ENCODE data around the gene EFCAB9. TPM values are rescaled to one million over a fixed set of nuclear protein-coding genes. Genes with fewer than 3 reads are reported as not detected.

The EFCAB9 gene
- total RNA-seq, 4 donors from 2014 or later: not detected

DNA sequence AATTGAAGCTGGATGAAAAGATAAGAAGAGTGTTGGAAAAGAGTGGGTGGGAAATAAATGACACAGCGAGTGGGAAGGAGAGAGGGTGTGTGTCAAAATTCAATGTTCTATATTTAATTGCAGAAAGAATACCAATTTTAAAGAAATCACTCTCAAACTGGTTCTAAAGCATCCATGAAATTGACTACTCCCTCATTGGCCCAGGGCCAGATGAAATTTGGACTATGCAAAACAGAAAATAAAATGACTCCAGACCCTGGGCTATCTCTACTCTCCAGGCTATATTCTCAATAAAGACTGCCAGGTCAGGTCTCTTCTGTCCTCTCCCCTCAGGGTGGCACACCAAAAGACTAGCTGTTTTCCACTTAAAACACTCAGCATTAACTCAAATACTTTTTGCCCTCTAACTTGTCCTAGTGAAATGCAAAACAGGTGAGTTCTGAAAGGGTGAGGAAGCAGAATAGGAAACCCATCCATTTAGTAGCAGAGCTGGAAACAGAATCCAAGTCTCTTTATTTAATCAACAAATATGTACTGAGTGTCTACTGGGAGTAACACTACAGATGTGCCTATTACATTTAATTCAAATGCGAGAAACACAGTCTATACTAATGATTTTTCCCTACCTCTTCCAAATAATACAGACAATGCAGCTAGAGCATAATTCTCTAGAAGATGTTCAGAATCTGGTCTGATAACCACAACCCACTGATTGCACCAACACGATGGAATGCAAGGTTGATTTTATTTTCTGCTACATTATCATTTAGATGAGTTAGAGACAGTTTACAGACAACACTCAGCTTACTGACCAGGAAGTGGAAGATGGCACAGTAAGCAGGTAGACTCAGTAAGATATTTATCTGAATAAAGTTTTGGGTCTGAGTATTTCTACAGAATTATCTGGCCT is 42.1 kb downstream of the EFCAB9 start:
- intact Hi-C loops (cut with DNase I; ENCODE audit: low total_unique reads): no loop called here
- DNase-seq: no peak
- no peak overlapping the region for H3K27ac ChIP-seq
- H3K36me3 ChIP-seq: no peaks in the 10 kb centered on the region
- H3K27me3 ChIP-seq: no peaks in the 10 kb centered on the region
- no peaks in the 10 kb centered on the region for H3K9me3 ChIP-seq
- no peaks in the 10 kb centered on the region for H3K4me1 ChIP-seq
- TF ChIP-seq, protein P1, sequence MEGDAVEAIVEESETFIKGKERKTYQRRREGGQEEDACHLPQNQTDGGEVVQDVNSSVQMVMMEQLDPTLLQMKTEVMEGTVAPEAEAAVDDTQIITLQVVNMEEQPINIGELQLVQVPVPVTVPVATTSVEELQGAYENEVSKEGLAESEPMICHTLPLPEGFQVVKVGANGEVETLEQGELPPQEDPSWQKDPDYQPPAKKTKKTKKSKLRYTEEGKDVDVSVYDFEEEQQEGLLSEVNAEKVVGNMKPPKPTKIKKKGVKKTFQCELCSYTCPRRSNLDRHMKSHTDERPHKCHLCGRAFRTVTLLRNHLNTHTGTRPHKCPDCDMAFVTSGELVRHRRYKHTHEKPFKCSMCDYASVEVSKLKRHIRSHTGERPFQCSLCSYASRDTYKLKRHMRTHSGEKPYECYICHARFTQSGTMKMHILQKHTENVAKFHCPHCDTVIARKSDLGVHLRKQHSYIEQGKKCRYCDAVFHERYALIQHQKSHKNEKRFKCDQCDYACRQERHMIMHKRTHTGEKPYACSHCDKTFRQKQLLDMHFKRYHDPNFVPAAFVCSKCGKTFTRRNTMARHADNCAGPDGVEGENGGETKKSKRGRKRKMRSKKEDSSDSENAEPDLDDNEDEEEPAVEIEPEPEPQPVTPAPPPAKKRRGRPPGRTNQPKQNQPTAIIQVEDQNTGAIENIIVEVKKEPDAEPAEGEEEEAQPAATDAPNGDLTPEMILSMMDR (IDR thresholded peaks at IDR 0.05): no peak
- no peak for TF ChIP-seq POLR2A (IDR thresholded peaks at IDR 0.05)
- no peak overlapping the region for H3K4me3 ChIP-seq

DNA sequence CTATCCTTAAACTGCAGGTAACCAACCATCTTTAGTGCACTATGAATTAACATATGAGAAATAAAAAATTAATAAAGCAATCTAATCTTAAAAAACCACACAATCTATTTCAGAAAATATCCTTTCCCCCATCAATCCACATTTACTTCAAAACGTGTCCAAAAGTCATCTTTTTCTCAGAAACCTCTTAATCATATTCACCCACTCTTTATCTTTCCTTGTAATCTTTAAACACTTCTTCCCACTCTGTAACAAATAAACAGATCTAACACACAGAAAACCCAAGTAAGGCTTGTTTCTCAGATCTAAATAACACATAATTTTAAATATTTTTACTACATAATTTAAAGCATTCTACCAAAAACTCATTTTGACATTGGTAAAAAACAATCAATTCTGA is 44.4 kb downstream of the EFCAB9 start:
- TF ChIP-seq, protein P1 (IDR thresholded peaks at IDR 0.05): no peak
- no peak for TF ChIP-seq POLR2A (IDR thresholded peaks at IDR 0.05)
- H3K27ac ChIP-seq: no peak overlapping the region
- H3K4me3 ChIP-seq: no peak overlapping the region
- no peaks in the 10 kb centered on the region for H3K4me1 ChIP-seq
- intact Hi-C loops (cut with DNase I; ENCODE audit: low total_unique reads): no loop called here
- no peaks in the 10 kb centered on the region for H3K9me3 ChIP-seq
- no peaks in the 10 kb centered on the region for H3K36me3 ChIP-seq
- no peak for DNase-seq
- H3K27me3 ChIP-seq: no peaks in the 10 kb centered on the region

DNA sequence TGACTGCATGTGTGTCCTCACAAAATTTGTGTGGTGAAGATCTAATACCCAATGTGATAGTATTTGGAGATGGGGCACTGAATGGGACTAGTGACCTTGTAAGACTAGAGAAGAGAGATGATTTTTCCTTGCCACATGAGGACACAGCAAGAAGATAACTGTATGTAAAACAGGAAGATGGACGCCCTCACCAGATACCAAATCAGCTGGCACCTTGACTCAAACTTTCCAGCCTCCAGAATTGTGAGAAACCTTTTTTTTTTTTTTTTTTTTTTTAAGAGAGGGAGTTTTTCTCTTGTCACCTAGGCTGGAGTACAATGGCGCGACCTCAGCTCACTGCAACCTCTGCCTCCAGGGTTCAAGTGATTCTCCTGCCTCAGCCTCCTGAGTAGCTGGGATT is 49.3 kb downstream of the EFCAB9 start:
- Histone ChIP-seq H3K36me3 (no peaks in the 10 kb centered on the region), H3K27ac (no peak overlapping the region), H3K4me3 (no peak overlapping the region), H3K9me3 (no peaks in the 10 kb centered on the region), H3K27me3 (no peaks in the 10 kb centered on the region), H3K4me1 (no peaks in the 10 kb centered on the region)
- intact Hi-C loops (cut with DNase I; ENCODE audit: low total_unique reads): no loop called here
- TF ChIP-seq POLR2A (IDR thresholded peaks at IDR 0.05): no peak
- TF ChIP-seq, protein P1 (IDR thresholded peaks at IDR 0.05): no peak
- DNase-seq: no peak

DNA sequence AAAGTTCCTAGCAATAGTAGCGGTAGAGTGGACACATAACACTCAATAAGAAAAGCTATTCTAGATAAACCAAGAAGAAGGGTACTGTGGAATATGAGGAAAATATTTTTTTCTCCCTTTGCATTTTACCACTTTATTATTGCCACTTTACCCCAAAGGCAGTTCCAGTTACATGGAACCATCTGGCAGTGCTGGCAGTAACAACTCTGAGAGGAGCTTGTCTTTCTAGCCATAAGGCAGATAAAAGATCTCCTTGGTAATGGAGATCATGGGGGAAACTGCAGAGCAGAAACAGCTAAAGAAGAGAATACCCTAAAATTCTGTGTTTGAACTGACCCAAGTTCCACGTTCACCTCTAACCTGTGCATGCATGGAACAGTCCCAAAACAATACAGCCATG is 51.1 kb downstream of the EFCAB9 start:
- Histone ChIP-seq H3K9me3 (no peaks in the 10 kb centered on the region), H3K4me1 (no peaks in the 10 kb centered on the region), H3K36me3 (no peaks in the 10 kb centered on the region), H3K27ac (no peak overlapping the region), H3K27me3 (no peaks in the 10 kb centered on the region), H3K4me3 (no peak overlapping the region)
- no peak for DNase-seq
- TF ChIP-seq POLR2A (IDR thresholded peaks at IDR 0.05): no peak
- TF ChIP-seq, protein P1 (IDR thresholded peaks at IDR 0.05): no peak
- intact Hi-C loops (cut with DNase I; ENCODE audit: low total_unique reads): no loop called here

DNA sequence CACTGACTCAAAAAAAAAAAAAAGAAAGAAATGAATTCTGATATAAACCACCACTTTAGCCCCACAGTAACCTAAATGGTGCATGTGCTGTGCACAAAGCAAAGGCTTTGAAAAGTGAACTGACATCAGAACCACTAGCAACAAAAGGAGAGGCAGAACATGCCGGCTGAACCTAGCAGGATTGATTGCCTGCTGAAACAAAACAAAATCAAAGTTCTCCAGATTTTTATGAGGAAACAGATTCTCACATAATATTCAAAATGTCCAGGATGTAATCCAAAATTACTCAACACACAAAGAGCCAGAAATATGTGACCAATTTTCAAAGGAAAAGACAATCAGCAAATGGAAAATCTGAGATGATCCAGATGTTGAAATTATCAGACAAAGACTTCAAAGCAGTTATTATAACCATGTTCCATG is 51.7 kb downstream of the EFCAB9 start:
- no peak for DNase-seq
- Histone ChIP-seq H3K9me3 (no peaks in the 10 kb centered on the region), H3K4me3 (no peak overlapping the region), H3K36me3 (no peaks in the 10 kb centered on the region), H3K27ac (no peak overlapping the region), H3K4me1 (no peaks in the 10 kb centered on the region), H3K27me3 (no peaks in the 10 kb centered on the region)
- TF ChIP-seq POLR2A (IDR thresholded peaks at IDR 0.05): no peak
- TF ChIP-seq, protein P1 (IDR thresholded peaks at IDR 0.05): no peak
- intact Hi-C loops (cut with DNase I; ENCODE audit: low total_unique reads): no loop called here

Measured in uterus (tissue), 4 donors.